ENCODE data around the gene SC5D.

The SC5D gene

DNA sequence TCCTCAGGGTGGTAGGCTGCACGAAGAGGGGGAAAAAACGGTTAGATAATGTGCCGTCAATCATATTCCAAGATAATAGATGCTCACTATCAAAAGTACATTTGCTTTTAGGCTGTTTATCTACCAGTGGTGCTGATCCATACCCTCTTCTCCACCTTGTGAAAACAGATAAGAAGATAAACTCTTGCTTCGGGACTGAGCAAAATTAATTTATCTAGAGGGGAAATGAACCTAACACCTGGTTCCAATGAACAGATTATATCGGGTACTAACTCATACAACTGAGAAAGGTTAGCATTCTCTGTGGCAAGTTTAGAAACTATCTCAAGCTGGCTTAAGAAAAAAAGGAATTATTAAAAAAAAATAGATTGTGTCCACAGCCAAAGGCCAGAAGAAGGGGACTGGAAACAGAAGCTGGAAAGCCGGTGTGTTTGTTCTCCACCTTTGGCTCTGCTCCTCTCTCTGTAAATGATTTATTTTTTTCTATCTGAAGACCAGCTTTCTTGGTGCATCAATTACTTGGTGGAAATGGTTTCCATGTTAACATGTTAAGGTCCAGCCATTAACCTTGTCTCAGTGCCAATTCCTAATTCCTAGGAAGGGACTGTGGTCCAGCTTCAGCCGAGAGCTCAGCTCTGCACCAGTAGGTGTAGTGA lies 55.8 kb downstream of the SC5D start:
- FAIRE-seq (peak; percentile 42), DNase-seq (ENCODE audit: insufficient read length) (no peak)
- TF ChIP-seq POLR2AphosphoS5 (IDR thresholded peaks at IDR 0.05; ENCODE audit: low read depth, low read length), result no peak
- TF ChIP-seq TAF1 (IDR thresholded peaks at IDR 0.05; ENCODE audit: borderline replicate concordance, low read depth, low read length), result no peak
- TF ChIP-seq POLR2A (IDR thresholded peaks at IDR 0.05; ENCODE audit: low read depth, low read length), result no peak

DNA sequence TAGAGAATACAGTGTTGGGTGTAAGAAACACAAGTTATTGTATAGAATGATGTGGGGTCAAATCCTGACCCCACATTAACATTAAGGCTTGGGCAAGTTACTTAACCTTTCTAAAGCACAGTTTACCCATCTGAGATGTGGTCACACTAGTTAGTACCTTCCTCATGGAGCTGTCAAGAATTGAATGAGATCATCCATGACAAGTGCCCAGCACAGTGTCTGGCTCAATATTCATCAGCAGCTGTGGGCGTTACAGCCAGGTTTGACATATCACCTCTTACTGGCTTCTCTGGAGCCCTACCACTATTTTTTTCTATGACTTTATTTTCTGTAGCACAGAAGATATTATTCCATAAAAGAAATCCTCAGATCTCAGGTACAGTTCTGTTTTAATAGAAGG lies 57.2 kb downstream of the SC5D start:
- no peak for DNase-seq (ENCODE audit: insufficient read length)

GRCh38 chr11:121350314-121351082 lies 57.9 kb downstream of the SC5D start:
- no peak for FAIRE-seq
- TF ChIP-seq TAF1 (IDR thresholded peaks at IDR 0.05; ENCODE audit: borderline replicate concordance, low read depth, low read length) (no peak), POLR2AphosphoS5 (IDR thresholded peaks at IDR 0.05; ENCODE audit: low read depth, low read length) (no peak), POLR2A (IDR thresholded peaks at IDR 0.05; ENCODE audit: low read depth, low read length) (no peak)
- DNase-seq (ENCODE audit: insufficient read length), result no peak

More for the DNA sequence above, 57.2 kb downstream of the SC5D start:
- peak; percentile 75 for FAIRE-seq
- TF ChIP-seq POLR2AphosphoS5 (IDR thresholded peaks at IDR 0.05; ENCODE audit: low read depth, low read length) (no peak), POLR2A (IDR thresholded peaks at IDR 0.05; ENCODE audit: low read depth, low read length) (no peak), TAF1 (IDR thresholded peaks at IDR 0.05; ENCODE audit: borderline replicate concordance, low read depth, low read length) (no peak)

GRCh38 chr11:121351083-121351630 lies 58.6 kb downstream of the SC5D start:
- no peak for DNase-seq (ENCODE audit: insufficient read length)
- FAIRE-seq, result peak; percentile 40
- no peak for TF ChIP-seq POLR2AphosphoS5 (IDR thresholded peaks at IDR 0.05; ENCODE audit: low read depth, low read length)
- TF ChIP-seq POLR2A (IDR thresholded peaks at IDR 0.05; ENCODE audit: low read depth, low read length), result no peak
- TF ChIP-seq TAF1 (IDR thresholded peaks at IDR 0.05; ENCODE audit: borderline replicate concordance, low read depth, low read length), result no peak

GRCh38 chr11:121352251-121352891 lies 59.8 kb downstream of the SC5D start:
- FAIRE-seq (no peak), DNase-seq (ENCODE audit: insufficient read length) (no peak)
- TF ChIP-seq TAF1 (IDR thresholded peaks at IDR 0.05; ENCODE audit: borderline replicate concordance, low read depth, low read length) (no peak), POLR2A (IDR thresholded peaks at IDR 0.05; ENCODE audit: low read depth, low read length) (no peak), POLR2AphosphoS5 (IDR thresholded peaks at IDR 0.05; ENCODE audit: low read depth, low read length) (no peak)

DNA sequence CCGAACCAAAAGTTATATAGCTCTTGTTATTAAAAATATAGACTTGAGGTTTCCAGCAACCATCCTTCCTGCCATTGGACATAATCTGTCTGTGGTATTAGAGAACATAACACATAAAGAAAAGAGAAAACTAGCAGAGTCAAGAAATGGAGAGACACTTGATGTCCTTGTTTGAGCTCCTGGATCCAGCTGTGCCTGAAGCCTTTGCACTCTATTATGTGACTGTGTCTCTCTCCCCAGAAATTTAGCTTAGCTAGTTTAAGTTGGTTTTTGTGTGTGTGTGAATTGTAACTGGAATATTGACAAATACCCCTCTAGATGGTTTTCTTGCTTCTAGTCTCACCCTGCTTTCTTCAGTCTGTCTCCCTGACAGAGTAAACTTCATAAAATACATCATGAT lies 61.6 kb downstream of the SC5D start:
- DNase-seq (ENCODE audit: insufficient read length), result no peak
- FAIRE-seq, result no peak
- no peak for TF ChIP-seq POLR2A (IDR thresholded peaks at IDR 0.05; ENCODE audit: low read depth, low read length)
- no peak for TF ChIP-seq TAF1 (IDR thresholded peaks at IDR 0.05; ENCODE audit: borderline replicate concordance, low read depth, low read length)
- no peak for TF ChIP-seq POLR2AphosphoS5 (IDR thresholded peaks at IDR 0.05; ENCODE audit: low read depth, low read length)

DNA sequence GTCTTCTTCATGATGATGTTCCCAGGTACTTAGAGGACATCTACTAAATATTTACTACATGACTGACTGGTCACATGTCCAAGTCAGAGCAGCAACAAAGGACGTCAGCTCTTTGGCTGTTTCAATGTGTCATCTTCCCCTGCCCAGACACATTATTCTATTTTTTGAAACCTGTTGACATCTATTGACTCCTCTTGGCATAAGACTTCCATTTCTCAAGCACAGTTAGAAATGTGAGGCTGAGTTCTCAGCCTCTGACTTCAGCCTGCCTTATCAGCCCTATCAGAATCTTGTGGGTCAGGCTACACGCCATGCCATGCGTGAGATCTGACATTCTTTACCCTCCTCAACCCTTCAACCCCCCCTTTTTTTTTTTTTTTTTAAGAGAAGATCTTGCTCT lies 63.8 kb downstream of the SC5D start:
- FAIRE-seq (no peak), DNase-seq (ENCODE audit: insufficient read length) (no peak)
- TF ChIP-seq POLR2A (IDR thresholded peaks at IDR 0.05; ENCODE audit: low read depth, low read length) (no peak), POLR2AphosphoS5 (IDR thresholded peaks at IDR 0.05; ENCODE audit: low read depth, low read length) (no peak), TAF1 (IDR thresholded peaks at IDR 0.05; ENCODE audit: borderline replicate concordance, low read depth, low read length) (no peak)
